ENCODE results near the gene AGTR1. TPM values are rescaled to one million over a fixed set of nuclear protein-coding genes. Genes with fewer than 3 reads are reported as not detected.
"Not testable (repeated sequence)": the region's sequence is repeated elsewhere in the genome, so short reads cannot be mapped to it uniquely, and the experiment has no call there.

The AGTR1 gene
- total RNA-seq, 1 donor from 2014 or later: 41.8 TPM

GRCh38 chr3:148778926-148779325 is 81.2 kb downstream of the AGTR1 start:
- no peaks in the 10 kb centered on the region for H3K9me3 ChIP-seq (ENCODE audit: control insufficient read depth in 3 of 3, low read length in 3 of 3)
- no peak overlapping the region for H3K9ac ChIP-seq (ENCODE audit: low read depth in 1 of 3, low read length in 3 of 3)
- no peaks in the 10 kb centered on the region for H3K36me3 ChIP-seq (ENCODE audit: control insufficient read depth in 3 of 3, insufficient read depth in 3 of 3, low read length in 3 of 3)
- no peaks in the 10 kb centered on the region for H3K27me3 ChIP-seq (ENCODE audit: control insufficient read depth in 3 of 3, insufficient read depth in 3 of 3, low read length in 3 of 3)
- H3K4me1 ChIP-seq (ENCODE audit: control insufficient read depth in 3 of 3, insufficient read depth in 3 of 3, low read length in 3 of 3): no peaks in the 10 kb centered on the region
- no peak overlapping the region for H3K27ac ChIP-seq (ENCODE audit: low read depth, low read length)
- no peak overlapping the region for H3K4me3 ChIP-seq (ENCODE audit: low read length in 3 of 3)

GRCh38 chr3:148785026-148785425 is 87.3 kb downstream of the AGTR1 start:
- H3K36me3 ChIP-seq (ENCODE audit: control insufficient read depth in 3 of 3, insufficient read depth in 3 of 3, low read length in 3 of 3); H3K27ac ChIP-seq (ENCODE audit: low read depth, low read length); H3K9ac ChIP-seq (ENCODE audit: low read depth in 1 of 3, low read length in 3 of 3); H3K4me3 ChIP-seq (ENCODE audit: low read length in 3 of 3); H3K4me1 ChIP-seq (ENCODE audit: control insufficient read depth in 3 of 3, insufficient read depth in 3 of 3, low read length in 3 of 3); H3K9me3 ChIP-seq (ENCODE audit: control insufficient read depth in 3 of 3, low read length in 3 of 3); H3K27me3 ChIP-seq (ENCODE audit: control insufficient read depth in 3 of 3, insufficient read depth in 3 of 3, low read length in 3 of 3): not testable (repeated sequence)

GRCh38 chr3:148786159-148786558 is 88.5 kb downstream of the AGTR1 start:
- H3K27me3 ChIP-seq (ENCODE audit: control insufficient read depth in 3 of 3, insufficient read depth in 3 of 3, low read length in 3 of 3); H3K27ac ChIP-seq (ENCODE audit: low read depth, low read length); H3K36me3 ChIP-seq (ENCODE audit: control insufficient read depth in 3 of 3, insufficient read depth in 3 of 3, low read length in 3 of 3); H3K9me3 ChIP-seq (ENCODE audit: control insufficient read depth in 3 of 3, low read length in 3 of 3); H3K4me3 ChIP-seq (ENCODE audit: low read length in 3 of 3); H3K4me1 ChIP-seq (ENCODE audit: control insufficient read depth in 3 of 3, insufficient read depth in 3 of 3, low read length in 3 of 3); H3K9ac ChIP-seq (ENCODE audit: low read depth in 1 of 3, low read length in 3 of 3): not testable (repeated sequence)

- H3K4me1 ChIP-seq (ENCODE audit: control insufficient read depth in 3 of 3, insufficient read depth in 3 of 3, low read length in 3 of 3): no peaks in the 10 kb centered on the region
- no peak overlapping the region for H3K27ac ChIP-seq (ENCODE audit: low read depth, low read length)
- H3K9ac ChIP-seq (ENCODE audit: low read depth in 1 of 3, low read length in 3 of 3): no peak overlapping the region
- H3K9me3 ChIP-seq (ENCODE audit: control insufficient read depth in 3 of 3, low read length in 3 of 3): no peaks in the 10 kb centered on the region
- H3K27me3 ChIP-seq (ENCODE audit: control insufficient read depth in 3 of 3, insufficient read depth in 3 of 3, low read length in 3 of 3): no peaks in the 10 kb centered on the region
- no peak overlapping the region for H3K4me3 ChIP-seq (ENCODE audit: low read length in 3 of 3)
- no peaks in the 10 kb centered on the region for H3K36me3 ChIP-seq (ENCODE audit: control insufficient read depth in 3 of 3, insufficient read depth in 3 of 3, low read length in 3 of 3)
Observed at GRCh38 chr3:148789146-148789545, 91.4 kb downstream of the AGTR1 start.

GRCh38 chr3:148789906-148790305 is 92.2 kb downstream of the AGTR1 start:
- Histone ChIP-seq H3K27ac (ENCODE audit: low read depth, low read length) (peak overlapping the region; percentile 46), H3K36me3 (ENCODE audit: control insufficient read depth in 3 of 3, insufficient read depth in 3 of 3, low read length in 3 of 3) (no peaks in the 10 kb centered on the region), H3K9ac (ENCODE audit: low read depth in 1 of 3, low read length in 3 of 3) (peak overlapping the region in 1 of 3 donors; percentile 15), H3K27me3 (ENCODE audit: control insufficient read depth in 3 of 3, insufficient read depth in 3 of 3, low read length in 3 of 3) (no peaks in the 10 kb centered on the region), H3K4me1 (ENCODE audit: control insufficient read depth in 3 of 3, insufficient read depth in 3 of 3, low read length in 3 of 3) (no peaks in the 10 kb centered on the region), H3K9me3 (ENCODE audit: control insufficient read depth in 3 of 3, low read length in 3 of 3) (no peaks in the 10 kb centered on the region), H3K4me3 (ENCODE audit: low read length in 3 of 3) (no peak overlapping the region)

GRCh38 chr3:148790370-148790769 is 92.7 kb downstream of the AGTR1 start:
- H3K4me3 ChIP-seq (ENCODE audit: low read length in 3 of 3): no peak overlapping the region
- H3K36me3 ChIP-seq (ENCODE audit: control insufficient read depth in 3 of 3, insufficient read depth in 3 of 3, low read length in 3 of 3): no peaks in the 10 kb centered on the region
- no peaks in the 10 kb centered on the region for H3K9me3 ChIP-seq (ENCODE audit: control insufficient read depth in 3 of 3, low read length in 3 of 3)
- H3K9ac ChIP-seq (ENCODE audit: low read depth in 1 of 3, low read length in 3 of 3): peak overlapping the region in 1 of 3 donors; percentile 15
- no peaks in the 10 kb centered on the region for H3K27me3 ChIP-seq (ENCODE audit: control insufficient read depth in 3 of 3, insufficient read depth in 3 of 3, low read length in 3 of 3)
- H3K27ac ChIP-seq (ENCODE audit: low read depth, low read length): peak overlapping the region; percentile 46
- no peaks in the 10 kb centered on the region for H3K4me1 ChIP-seq (ENCODE audit: control insufficient read depth in 3 of 3, insufficient read depth in 3 of 3, low read length in 3 of 3)

- Histone ChIP-seq H3K4me1 (ENCODE audit: control insufficient read depth in 3 of 3, insufficient read depth in 3 of 3, low read length in 3 of 3) (no peaks in the 10 kb centered on the region), H3K27me3 (ENCODE audit: control insufficient read depth in 3 of 3, insufficient read depth in 3 of 3, low read length in 3 of 3) (no peaks in the 10 kb centered on the region), H3K27ac (ENCODE audit: low read depth, low read length) (peak overlapping the region; percentile 46), H3K36me3 (ENCODE audit: control insufficient read depth in 3 of 3, insufficient read depth in 3 of 3, low read length in 3 of 3) (no peaks in the 10 kb centered on the region), H3K9me3 (ENCODE audit: control insufficient read depth in 3 of 3, low read length in 3 of 3) (no peaks in the 10 kb centered on the region), H3K9ac (ENCODE audit: low read depth in 1 of 3, low read length in 3 of 3) (no peak overlapping the region), H3K4me3 (ENCODE audit: low read length in 3 of 3) (no peak overlapping the region)
Observed at GRCh38 chr3:148790851-148791735, 93.4 kb downstream of the AGTR1 start.

- Histone ChIP-seq H3K9ac (ENCODE audit: low read depth in 1 of 3, low read length in 3 of 3) (no peak overlapping the region), H3K27ac (ENCODE audit: low read depth, low read length) (peak overlapping the region; percentile 46)
Observed at GRCh38 chr3:148791920-148792319, 94.2 kb downstream of the AGTR1 start.

GRCh38 chr3:148792516-148792915 is 94.8 kb downstream of the AGTR1 start:
- Histone ChIP-seq H3K4me1 (ENCODE audit: control insufficient read depth in 3 of 3, insufficient read depth in 3 of 3, low read length in 3 of 3) (no peaks in the 10 kb centered on the region), H3K4me3 (ENCODE audit: low read length in 3 of 3) (no peak overlapping the region), H3K36me3 (ENCODE audit: control insufficient read depth in 3 of 3, insufficient read depth in 3 of 3, low read length in 3 of 3) (no peaks in the 10 kb centered on the region), H3K9ac (ENCODE audit: low read depth in 1 of 3, low read length in 3 of 3) (no peak overlapping the region), H3K27me3 (ENCODE audit: control insufficient read depth in 3 of 3, insufficient read depth in 3 of 3, low read length in 3 of 3) (no peaks in the 10 kb centered on the region), H3K27ac (ENCODE audit: low read depth, low read length) (no peak overlapping the region), H3K9me3 (ENCODE audit: control insufficient read depth in 3 of 3, low read length in 3 of 3) (no peaks in the 10 kb centered on the region)

More at GRCh38 chr3:148791920-148792319, 94.2 kb downstream of the AGTR1 start:
- Histone ChIP-seq H3K9me3 (ENCODE audit: control insufficient read depth in 3 of 3, low read length in 3 of 3) (no peaks in the 10 kb centered on the region), H3K36me3 (ENCODE audit: control insufficient read depth in 3 of 3, insufficient read depth in 3 of 3, low read length in 3 of 3) (no peaks in the 10 kb centered on the region), H3K4me1 (ENCODE audit: control insufficient read depth in 3 of 3, insufficient read depth in 3 of 3, low read length in 3 of 3) (no peaks in the 10 kb centered on the region), H3K27me3 (ENCODE audit: control insufficient read depth in 3 of 3, insufficient read depth in 3 of 3, low read length in 3 of 3) (no peaks in the 10 kb centered on the region), H3K4me3 (ENCODE audit: low read length in 3 of 3) (no peak overlapping the region)
